ENCODE data around the gene ELOVL3.
"Not testable (repeated sequence)": the region's sequence is repeated elsewhere in the genome, so short reads cannot be mapped to it uniquely, and the experiment has no call there.

The ELOVL3 gene

GRCh38 chr10:102234888-102235597, 8.9 kb downstream of the ELOVL3 start:
- TF ChIP-seq POLR2A (IDR thresholded peaks at IDR 0.05; ENCODE audit: low read length) (no peak), GATA1 (IDR thresholded peaks at IDR 0.05; ENCODE audit: low read depth, low read length) (no peak)
- no peak for DNase-seq

- no peak for DNase-seq
- TF ChIP-seq POLR2A (IDR thresholded peaks at IDR 0.05; ENCODE audit: low read length) (no peak), GATA1 (IDR thresholded peaks at IDR 0.05; ENCODE audit: low read depth, low read length) (no peak)
Measured at GRCh38 chr10:102235598-102235920, 9.5 kb downstream of the ELOVL3 start.

GRCh38 chr10:102236006-102236405, 9.9 kb downstream of the ELOVL3 start:
- no peak for TF ChIP-seq GATA1 (IDR thresholded peaks at IDR 0.05; ENCODE audit: low read depth, low read length)
- no peak for TF ChIP-seq POLR2A (IDR thresholded peaks at IDR 0.05; ENCODE audit: low read length)
- no peak for DNase-seq

GRCh38 chr10:102237711-102238252, 11.7 kb downstream of the ELOVL3 start:
- TF ChIP-seq POLR2A (IDR thresholded peaks at IDR 0.05; ENCODE audit: low read length), result no peak
- TF ChIP-seq GATA1 (IDR thresholded peaks at IDR 0.05; ENCODE audit: low read depth, low read length), result no peak
- DNase-seq, result no peak

- TF ChIP-seq GATA1 (IDR thresholded peaks at IDR 0.05; ENCODE audit: low read depth, low read length) (no peak), POLR2A (IDR thresholded peaks at IDR 0.05; ENCODE audit: low read length) (no peak)
- no peak for DNase-seq
Measured at GRCh38 chr10:102240467-102241031, 14.4 kb downstream of the ELOVL3 start.

GRCh38 chr10:102241032-102241443, 14.9 kb downstream of the ELOVL3 start:
- TF ChIP-seq GATA1 (IDR thresholded peaks at IDR 0.05; ENCODE audit: low read depth, low read length), result no peak
- TF ChIP-seq POLR2A (IDR thresholded peaks at IDR 0.05; ENCODE audit: low read length), result no peak
- no peak for DNase-seq

GRCh38 chr10:102241444-102242117, 15.5 kb downstream of the ELOVL3 start, which contains the start of gene PITX3:
TSS of gene PITX3 (minus strand) at chr10:102241512. CDS start at chr10:102232080, 9,432 bp downstream.
- peak; percentile 96 to 98 for DNase-seq
- TF ChIP-seq POLR2A (IDR thresholded peaks at IDR 0.05; ENCODE audit: low read length) (no peak), GATA1 (IDR thresholded peaks at IDR 0.05; ENCODE audit: low read depth, low read length) (no peak)

- TF ChIP-seq GATA1 (IDR thresholded peaks at IDR 0.05; ENCODE audit: low read depth, low read length) (no peak), POLR2A (IDR thresholded peaks at IDR 0.05; ENCODE audit: low read length) (no peak)
- DNase-seq, result no peak
Measured at GRCh38 chr10:102242118-102242485, 16.0 kb downstream of the ELOVL3 start.

- TF ChIP-seq POLR2A (IDR thresholded peaks at IDR 0.05; ENCODE audit: low read length), result no peak
- TF ChIP-seq GATA1 (IDR thresholded peaks at IDR 0.05; ENCODE audit: low read depth, low read length), result no peak
- DNase-seq, result no peak
Measured at GRCh38 chr10:102243309-102243708, 17.2 kb downstream of the ELOVL3 start.

GRCh38 chr10:102245082-102245931, 19.2 kb downstream of the ELOVL3 start, which contains the start of gene GBF1:
TSS of gene GBF1 (plus strand) at chr10:102245532. CDS start at chr10:102258939, 13,407 bp downstream.
- peak; percentile 99 to 100 for DNase-seq
- no peak for TF ChIP-seq GATA1 (IDR thresholded peaks at IDR 0.05; ENCODE audit: low read depth, low read length)
- peak; percentile 97 for TF ChIP-seq POLR2A (IDR thresholded peaks at IDR 0.05; ENCODE audit: low read length)

- no peak for TF ChIP-seq GATA1 (IDR thresholded peaks at IDR 0.05; ENCODE audit: low read depth, low read length)
- DNase-seq, result no peak
Measured at GRCh38 chr10:102245932-102246251, 19.8 kb downstream of the ELOVL3 start.

GRCh38 chr10:102246261-102246660, 20.2 kb downstream of the ELOVL3 start:
- DNase-seq, result peak; percentile 59 to 61
- TF ChIP-seq POLR2A (IDR thresholded peaks at IDR 0.05; ENCODE audit: low read length) (no peak), GATA1 (IDR thresholded peaks at IDR 0.05; ENCODE audit: low read depth, low read length) (no peak)

GRCh38 chr10:102247734-102248133, 21.6 kb downstream of the ELOVL3 start:
- TF ChIP-seq POLR2A (IDR thresholded peaks at IDR 0.05; ENCODE audit: low read length) (no peak), GATA1 (IDR thresholded peaks at IDR 0.05; ENCODE audit: low read depth, low read length) (no peak)
- no peak for DNase-seq

- not testable (repeated sequence) for DNase-seq
Measured at GRCh38 chr10:102252508-102252907, 26.4 kb downstream of the ELOVL3 start.

Data from erythroblast (primary cell).